Endothelial cell (in vitro differentiated cells): Measurements from ENCODE around the gene ETV3. TPM values are rescaled to one million over a fixed set of nuclear protein-coding genes. Genes with fewer than 3 reads are reported as not detected.

Experiments
- DNase-seq: peaks from one replicate; pipeline ENCODE4 v3.0.0; 2021; ENCODE audit warnings: low spot score
- H3K27ac Mint-ChIP-seq: one replicate; pipeline ENCODE4 v1.8.0; 2021; ENCODE audit warnings: mixed read lengths, inconsistent platforms; ENCODE audit not compliant: unreplicated experiment
- H3K27me3 Mint-ChIP-seq: one replicate; pipeline ENCODE4 v1.8.0; 2021; ENCODE audit warnings: mild to moderate bottlenecking, moderate library complexity, mixed read lengths, inconsistent platforms; ENCODE audit not compliant: unreplicated experiment
- H3K36me3 Mint-ChIP-seq: one replicate; pipeline ENCODE4 v1.8.0; 2021; ENCODE audit warnings: mild to moderate bottlenecking, low read depth, mixed read lengths, inconsistent platforms; ENCODE audit not compliant: unreplicated experiment
- H3K4me1 Mint-ChIP-seq: one replicate; pipeline ENCODE4 v1.8.0; 2021; ENCODE audit warnings: mild to moderate bottlenecking, mixed read lengths, inconsistent platforms; ENCODE audit not compliant: unreplicated experiment
- H3K4me3 Mint-ChIP-seq: one replicate; pipeline ENCODE4 v1.8.0; 2021; ENCODE audit warnings: mild to moderate bottlenecking, mixed read lengths, inconsistent platforms; ENCODE audit not compliant: unreplicated experiment
- H3K9me3 Mint-ChIP-seq: one replicate; pipeline ENCODE4 v1.8.0; 2021; ENCODE audit warnings: mixed read lengths, inconsistent platforms; ENCODE audit not compliant: unreplicated experiment
- total RNA-seq: library from RNA; stranded (reverse); fragmentation: NEBNext Ultra II Directional; extraction: Animal tissue kit (Norgen Biotek cat#: 25700); gene quantifications from one replicate; pipeline ENCODE4 v1.2.1, GENCODE V29; 2021; ENCODE audit not compliant: unreplicated experiment
- TF ChIP-seq, protein P1 (sequence below): fragments of 200-600 bp; sonication (generic); IDR thresholded peaks from one replicate; pipeline ENCODE4 v1.5.0; 2021; ENCODE audit warnings: antibody characterized with exemption; ENCODE audit not compliant: unreplicated experiment

ETV3 gene
- total RNA-seq, 1 donor from 2014 or later: 52.3 TPM

GRCh38 chr1:157110003-157110402 lies 28.2 kb downstream of the ETV3 start:
- no peaks in the 10 kb centered on the region for H3K9me3 Mint-ChIP-seq
- H3K4me1 Mint-ChIP-seq: peaks cover 34% of the 10 kb centered on the region
- H3K27me3 Mint-ChIP-seq: peaks cover 22% of the 10 kb centered on the region
- DNase-seq: no peak
- TF ChIP-seq, protein P1, sequence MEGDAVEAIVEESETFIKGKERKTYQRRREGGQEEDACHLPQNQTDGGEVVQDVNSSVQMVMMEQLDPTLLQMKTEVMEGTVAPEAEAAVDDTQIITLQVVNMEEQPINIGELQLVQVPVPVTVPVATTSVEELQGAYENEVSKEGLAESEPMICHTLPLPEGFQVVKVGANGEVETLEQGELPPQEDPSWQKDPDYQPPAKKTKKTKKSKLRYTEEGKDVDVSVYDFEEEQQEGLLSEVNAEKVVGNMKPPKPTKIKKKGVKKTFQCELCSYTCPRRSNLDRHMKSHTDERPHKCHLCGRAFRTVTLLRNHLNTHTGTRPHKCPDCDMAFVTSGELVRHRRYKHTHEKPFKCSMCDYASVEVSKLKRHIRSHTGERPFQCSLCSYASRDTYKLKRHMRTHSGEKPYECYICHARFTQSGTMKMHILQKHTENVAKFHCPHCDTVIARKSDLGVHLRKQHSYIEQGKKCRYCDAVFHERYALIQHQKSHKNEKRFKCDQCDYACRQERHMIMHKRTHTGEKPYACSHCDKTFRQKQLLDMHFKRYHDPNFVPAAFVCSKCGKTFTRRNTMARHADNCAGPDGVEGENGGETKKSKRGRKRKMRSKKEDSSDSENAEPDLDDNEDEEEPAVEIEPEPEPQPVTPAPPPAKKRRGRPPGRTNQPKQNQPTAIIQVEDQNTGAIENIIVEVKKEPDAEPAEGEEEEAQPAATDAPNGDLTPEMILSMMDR: no peak
- no peak overlapping the region for H3K4me3 Mint-ChIP-seq
- peaks cover 8% of the 10 kb centered on the region for H3K36me3 Mint-ChIP-seq
- no peak overlapping the region for H3K27ac Mint-ChIP-seq

- H3K27me3 Mint-ChIP-seq: peaks cover 23% of the 10 kb centered on the region
- no peaks in the 10 kb centered on the region for H3K9me3 Mint-ChIP-seq
- peaks cover 31% of the 10 kb centered on the region for H3K4me1 Mint-ChIP-seq
- H3K4me3 Mint-ChIP-seq: no peak overlapping the region
- TF ChIP-seq, protein P1: no peak
- H3K36me3 Mint-ChIP-seq: peaks cover 8% of the 10 kb centered on the region
- DNase-seq: no peak
- no peak overlapping the region for H3K27ac Mint-ChIP-seq
Observed at GRCh38 chr1:157108448-157108847, 29.7 kb downstream of the ETV3 start.

DNA sequence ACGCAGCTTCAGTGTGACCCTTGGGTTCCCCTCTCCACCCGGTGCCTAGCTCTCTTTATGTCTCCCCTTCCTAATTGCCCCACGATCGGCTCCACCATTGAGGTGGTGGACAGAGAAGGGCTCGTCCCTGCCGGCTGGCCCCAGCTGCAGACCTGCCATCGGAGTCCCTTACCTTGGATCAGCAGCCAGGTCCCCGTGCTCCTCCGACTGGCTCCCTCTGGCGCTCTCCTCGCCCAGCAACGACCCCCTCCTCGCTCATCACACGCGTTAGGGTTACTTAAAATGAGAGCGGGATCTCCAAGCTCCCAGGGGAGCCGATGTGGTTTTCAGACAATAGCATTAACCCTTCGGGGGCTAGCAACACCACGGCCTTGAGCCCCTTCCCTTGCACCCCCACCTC lies 30.5 kb downstream of the ETV3 start:
- peaks cover 6% of the 10 kb centered on the region for H3K36me3 Mint-ChIP-seq
- TF ChIP-seq, protein P1: no peak
- peaks cover 20% of the 10 kb centered on the region for H3K27me3 Mint-ChIP-seq
- no peaks in the 10 kb centered on the region for H3K9me3 Mint-ChIP-seq
- no peak overlapping the region for H3K27ac Mint-ChIP-seq
- H3K4me1 Mint-ChIP-seq: peaks cover 26% of the 10 kb centered on the region
- no peak overlapping the region for H3K4me3 Mint-ChIP-seq
- DNase-seq: no peak

DNA sequence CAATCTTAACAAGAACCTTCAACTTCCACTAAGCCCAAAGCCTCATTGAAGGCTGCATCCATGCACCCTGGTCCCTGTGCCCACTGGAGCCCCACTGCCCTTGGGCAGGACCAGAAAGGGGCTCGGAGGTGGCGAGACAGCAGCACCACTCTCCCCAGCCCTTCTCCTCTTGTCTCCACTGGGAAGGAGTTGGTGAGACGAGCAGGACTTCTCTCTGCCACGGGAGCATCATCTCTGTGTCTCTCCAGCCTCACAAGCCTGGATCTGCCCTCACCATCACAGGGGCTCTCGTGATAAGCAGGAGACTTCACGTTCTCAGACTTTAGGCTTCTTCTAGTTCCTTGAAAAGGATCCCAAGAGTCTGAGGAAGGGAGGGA lies 31.4 kb downstream of the ETV3 start:
- TF ChIP-seq, protein P1: no peak
- Mint-ChIP-seq H3K4me3 (no peak overlapping the region), H3K4me1 (peaks cover 18% of the 10 kb centered on the region), H3K27me3 (peaks cover 15% of the 10 kb centered on the region), H3K9me3 (no peaks in the 10 kb centered on the region), H3K36me3 (no peaks in the 10 kb centered on the region), H3K27ac (no peak overlapping the region)
- no peak for DNase-seq

- Mint-ChIP-seq H3K36me3 (no peaks in the 10 kb centered on the region), H3K4me3 (no peak overlapping the region), H3K27me3 (peaks cover 12% of the 10 kb centered on the region), H3K9me3 (no peaks in the 10 kb centered on the region), H3K27ac (no peak overlapping the region), H3K4me1 (peaks cover 14% of the 10 kb centered on the region)
- TF ChIP-seq, protein P1: no peak
- no peak for DNase-seq
Observed at GRCh38 chr1:157105988-157106812, 32.0 kb downstream of the ETV3 start.
